ENCODE measurements around the gene OR10X1. TPM values are rescaled to one million over a fixed set of nuclear protein-coding genes. Genes with fewer than 3 reads are reported as not detected.

OR10X1 gene
- total RNA-seq, 2 donors from 2014 or later: not detected

Other genes with a start within 250 kb of the OR10X1 start
- not detected for gene CD1B, start 248.4 kb downstream of the OR10X1 start, total RNA-seq
- gene CD1E, start 226.0 kb downstream of the OR10X1 start, total RNA-seq: not detected
- gene OR10T2, start 180.4 kb downstream of the OR10X1 start, total RNA-seq: not detected
- gene OR10K2, start 153.7 kb downstream of the OR10X1 start, total RNA-seq: not detected
- gene OR10K1, start 118.1 kb downstream of the OR10X1 start, total RNA-seq: not detected
- not detected for gene OR10R2, start 107.7 kb downstream of the OR10X1 start, total RNA-seq
- not detected for gene OR6Y1, start 25.5 kb downstream of the OR10X1 start, total RNA-seq
- not detected for gene OR6P1, start 9.3 kb downstream of the OR10X1 start, total RNA-seq
- gene OR10Z1, start 25.4 kb upstream of the OR10X1 start, total RNA-seq: not detected
- gene SPTA1, start 106.8 kb upstream of the OR10X1 start, total RNA-seq: under 1 TPM; 0.03 to 0.15 TPM
- gene OR6K2, start 120.8 kb upstream of the OR10X1 start, total RNA-seq: not detected
- gene OR6K3, start 140.8 kb upstream of the OR10X1 start, total RNA-seq: not detected
- gene OR6K6, start 174.8 kb upstream of the OR10X1 start, total RNA-seq: not detected
- not detected for gene OR6N1, start 192.3 kb upstream of the OR10X1 start, total RNA-seq
- not detected for gene OR6N2, start 201.3 kb upstream of the OR10X1 start, total RNA-seq